Measurements from ENCODE around the gene DNAH11. TPM values are rescaled to one million over a fixed set of nuclear protein-coding genes. Genes with fewer than 3 reads are reported as not detected.
A peak's percentile ranks its signal among the peaks of the same experiment; 100 is the strongest.

DNAH11 gene
- total RNA-seq, 2 donors from 2014 or later = 0.02 to 9.9 TPM

- Mint-ChIP-seq H3K9me3 (peaks cover 0 to 13% of the 10 kb centered on the region in 2 donors), H3K27ac (no peak overlapping the region), H3K36me3 (peaks cover 0 to 17% of the 10 kb centered on the region in 2 donors)
- ATAC-seq (no peak), DNase-seq (ENCODE audit: low spot score in 2 of 2) (no peak)
Measured at GRCh38 chr7:21587139-21587784, 44.4 kb downstream of the DNAH11 start.

GRCh38 chr7:21596801-21597200 lies 54.0 kb downstream of the DNAH11 start:
- H3K36me3 Mint-ChIP-seq = peaks cover 0 to 4% of the 10 kb centered on the region in 2 donors
- H3K27ac Mint-ChIP-seq = no peak overlapping the region
- DNase-seq (ENCODE audit: low spot score in 2 of 2) (no peak), ATAC-seq (no peak)
- H3K9me3 Mint-ChIP-seq = peaks cover 0 to 3% of the 10 kb centered on the region in 2 donors

- Mint-ChIP-seq H3K27ac (no peak overlapping the region), H3K36me3 (peaks cover 0 to 4% of the 10 kb centered on the region in 2 donors), H3K9me3 (peaks cover 0 to 3% of the 10 kb centered on the region in 2 donors)
- ATAC-seq (peak in 1 of 2 donors; percentile 13), DNase-seq (ENCODE audit: low spot score in 2 of 2) (no peak)
Measured at GRCh38 chr7:21603462-21603861, 60.6 kb downstream of the DNAH11 start.

GRCh38 chr7:21603972-21604749 lies 61.3 kb downstream of the DNAH11 start:
- Mint-ChIP-seq H3K27ac (peak overlapping the region in 1 of 2 donors; percentile 65), H3K36me3 (no peaks in the 10 kb centered on the region), H3K9me3 (no peaks in the 10 kb centered on the region)
- DNase-seq (ENCODE audit: low spot score in 2 of 2) (no peak), ATAC-seq (peak; percentile 31 to 74)

- Mint-ChIP-seq H3K36me3 (no peaks in the 10 kb centered on the region), H3K27ac (no peak overlapping the region), H3K9me3 (no peaks in the 10 kb centered on the region)
- ATAC-seq (no peak), DNase-seq (ENCODE audit: low spot score in 2 of 2) (no peak)
Measured at GRCh38 chr7:21605008-21605585, 62.3 kb downstream of the DNAH11 start.

- H3K27ac Mint-ChIP-seq = no peak overlapping the region
- H3K36me3 Mint-ChIP-seq = no peaks in the 10 kb centered on the region
- DNase-seq (ENCODE audit: low spot score in 2 of 2) (no peak), ATAC-seq (no peak)
- H3K9me3 Mint-ChIP-seq = no peaks in the 10 kb centered on the region
Measured at GRCh38 chr7:21608465-21608864, 65.6 kb downstream of the DNAH11 start.

GRCh38 chr7:21611129-21611528 lies 68.3 kb downstream of the DNAH11 start:
- no peaks in the 10 kb centered on the region for H3K9me3 Mint-ChIP-seq
- no peak overlapping the region for H3K27ac Mint-ChIP-seq
- H3K36me3 Mint-ChIP-seq = no peaks in the 10 kb centered on the region
- ATAC-seq (no peak), DNase-seq (ENCODE audit: low spot score in 2 of 2) (no peak)

- H3K36me3 Mint-ChIP-seq = no peaks in the 10 kb centered on the region
- DNase-seq (ENCODE audit: low spot score in 2 of 2) (no peak), ATAC-seq (no peak)
- H3K27ac Mint-ChIP-seq = no peak overlapping the region
- no peaks in the 10 kb centered on the region for H3K9me3 Mint-ChIP-seq
Measured at GRCh38 chr7:21616091-21616490, 73.3 kb downstream of the DNAH11 start.

GRCh38 chr7:21616796-21617436 lies 74.1 kb downstream of the DNAH11 start:
- H3K27ac Mint-ChIP-seq = no peak overlapping the region
- no peak for ATAC-seq
- no peaks in the 10 kb centered on the region for H3K9me3 Mint-ChIP-seq
- no peak for DNase-seq (ENCODE audit: low spot score in 2 of 2)
- no peaks in the 10 kb centered on the region for H3K36me3 Mint-ChIP-seq

- Mint-ChIP-seq H3K36me3 (no peaks in the 10 kb centered on the region), H3K27ac (no peak overlapping the region), H3K9me3 (no peaks in the 10 kb centered on the region)
- ATAC-seq (no peak), DNase-seq (ENCODE audit: low spot score in 2 of 2) (no peak)
Measured at GRCh38 chr7:21617513-21617912, 74.7 kb downstream of the DNAH11 start.

GRCh38 chr7:21617916-21618390 lies 75.1 kb downstream of the DNAH11 start:
- Mint-ChIP-seq H3K9me3 (no peaks in the 10 kb centered on the region), H3K27ac (no peak overlapping the region), H3K36me3 (no peaks in the 10 kb centered on the region)
- no peak for ATAC-seq
- no peak for DNase-seq (ENCODE audit: low spot score in 2 of 2)

GRCh38 chr7:21618706-21619105 lies 75.9 kb downstream of the DNAH11 start:
- no peak overlapping the region for H3K27ac Mint-ChIP-seq
- DNase-seq (ENCODE audit: low spot score in 2 of 2) (no peak), ATAC-seq (no peak)

GRCh38 chr7:21620054-21620453 lies 77.2 kb downstream of the DNAH11 start:
- ATAC-seq = no peak

More at GRCh38 chr7:21618706-21619105, 75.9 kb downstream of the DNAH11 start:
- H3K9me3 Mint-ChIP-seq = no peaks in the 10 kb centered on the region
- no peaks in the 10 kb centered on the region for H3K36me3 Mint-ChIP-seq

GRCh38 chr7:21624320-21624719 lies 81.5 kb downstream of the DNAH11 start:
- no peaks in the 10 kb centered on the region for H3K36me3 Mint-ChIP-seq
- DNase-seq (ENCODE audit: low spot score in 2 of 2) = no peak

More at GRCh38 chr7:21620054-21620453, 77.2 kb downstream of the DNAH11 start:
- Mint-ChIP-seq H3K27ac (no peak overlapping the region), H3K36me3 (no peaks in the 10 kb centered on the region), H3K9me3 (no peaks in the 10 kb centered on the region)
- no peak for DNase-seq (ENCODE audit: low spot score in 2 of 2)

GRCh38 chr7:21636694-21637093 lies 93.9 kb downstream of the DNAH11 start:
- ATAC-seq = no peak
- no peak overlapping the region for H3K27ac Mint-ChIP-seq
- peaks cover 6 to 15% of the 10 kb centered on the region in 2 donors for H3K9me3 Mint-ChIP-seq
- H3K36me3 Mint-ChIP-seq = peaks cover 0 to 8% of the 10 kb centered on the region in 2 donors
- DNase-seq (ENCODE audit: low spot score in 2 of 2) = no peak

More at GRCh38 chr7:21624320-21624719, 81.5 kb downstream of the DNAH11 start:
- no peak overlapping the region for H3K27ac Mint-ChIP-seq
- peaks cover 0 to 3% of the 10 kb centered on the region in 2 donors for H3K9me3 Mint-ChIP-seq
- ATAC-seq = no peak

- DNase-seq (ENCODE audit: low spot score in 2 of 2) = no peak
- Mint-ChIP-seq H3K9me3 (no peaks in the 10 kb centered on the region), H3K27ac (no peak overlapping the region), H3K36me3 (no peaks in the 10 kb centered on the region)
- no peak for ATAC-seq
Measured at GRCh38 chr7:21639206-21639868, 96.5 kb downstream of the DNAH11 start.

All from activated naive CD4-positive, alpha-beta T cell treated with anti-CD3 and anti-CD28 coated beads, Interleukin-2, amount 50 U/mL, for 72 hours (primary cell).